ENCODE measurements around the gene TSPO2.
A peak's percentile ranks its signal among the peaks of the same experiment; 100 is the strongest.

The TSPO2 gene

DNA sequence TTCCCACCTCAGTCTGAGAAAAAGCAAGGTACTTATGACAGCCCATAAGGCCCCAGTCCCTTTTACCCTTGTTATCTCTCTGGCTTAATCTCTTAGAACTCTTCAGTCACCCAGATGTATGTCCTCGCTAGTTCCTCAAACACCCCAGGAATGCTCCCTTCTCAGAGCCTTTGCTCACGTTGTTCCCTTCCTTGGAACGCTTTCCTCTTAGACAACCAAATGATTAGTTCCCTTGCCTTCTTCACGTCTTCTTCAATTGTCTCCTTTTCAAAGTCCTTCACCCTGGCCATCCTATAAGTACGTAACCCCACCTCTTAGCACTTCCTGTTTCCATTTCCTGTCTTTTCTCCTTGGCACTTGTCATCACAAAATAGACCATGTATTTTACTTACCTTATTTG lies 9.6 kb downstream of the TSPO2 start:
- FAIRE-seq: no peak

GRCh38 chr6:41053041-41053440 lies 10.8 kb downstream of the TSPO2 start, which contains the start of gene APOBEC2:
APOBEC2 (plus strand) TSS chr6:41053202; CDS start chr6:41053348, 146 bp downstream.
- FAIRE-seq: no peak

DNA sequence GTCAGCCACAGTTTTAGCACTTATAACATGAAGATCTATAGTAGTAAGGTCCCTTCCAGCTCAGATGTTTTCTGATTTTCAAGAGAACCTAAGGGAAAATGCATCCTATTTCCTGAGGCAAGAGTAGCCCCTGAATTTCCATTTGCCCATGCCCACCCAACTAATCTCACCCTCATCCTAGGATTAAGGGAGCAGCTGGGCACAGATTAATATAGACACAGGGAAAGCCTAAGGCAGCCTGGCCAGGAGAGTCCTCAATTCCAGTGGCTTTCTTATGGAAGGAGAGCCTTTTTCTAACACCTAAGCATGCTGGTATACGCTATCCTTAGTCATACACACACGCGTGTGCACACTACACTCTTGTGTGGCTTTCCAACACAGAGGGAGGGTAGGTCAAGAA lies 12.2 kb downstream of the TSPO2 start:
- no peak for FAIRE-seq

GRCh38 chr6:41055149-41055548 lies 12.9 kb downstream of the TSPO2 start:
- FAIRE-seq: no peak

DNA sequence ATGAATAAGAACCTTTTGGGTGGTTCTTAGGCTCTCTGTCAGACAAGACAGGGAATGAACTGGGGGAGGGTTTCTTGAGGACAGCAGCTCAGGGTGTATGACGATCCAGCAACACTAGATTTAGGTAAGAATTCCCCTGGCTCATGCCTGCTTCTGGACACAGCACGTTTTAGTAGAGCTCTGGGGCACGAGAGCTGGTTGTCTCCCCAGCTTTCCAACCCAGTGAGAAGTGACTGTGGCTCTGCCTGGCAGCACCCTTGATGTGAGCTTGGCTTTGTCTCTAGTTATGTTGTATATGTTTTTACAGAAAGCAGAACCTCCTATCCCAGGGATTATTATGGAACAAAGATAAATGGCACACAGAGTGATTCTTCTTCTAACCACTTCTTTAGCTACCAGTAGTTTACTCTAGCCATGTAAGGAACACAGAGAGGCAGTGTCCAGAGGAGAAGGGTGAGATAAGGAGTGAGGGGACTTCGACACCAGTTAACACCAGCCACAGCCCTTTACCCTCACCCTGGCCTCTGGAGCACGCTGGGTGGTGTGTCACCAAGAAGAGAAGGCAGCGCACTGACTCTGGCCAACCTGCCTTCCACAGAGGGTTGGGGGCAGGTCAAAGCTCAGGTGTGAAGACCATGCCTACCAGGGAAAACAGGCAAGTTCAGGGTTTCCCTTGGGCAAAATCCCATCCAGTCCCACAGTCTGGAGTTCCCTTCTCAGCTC lies 14.7 kb downstream of the TSPO2 start:
- no peak for FAIRE-seq

- no peak for FAIRE-seq
These were observed 16.5 kb downstream of the TSPO2 start for GRCh38 chr6:41058783-41059181.

- FAIRE-seq: no peak
These were observed 17.3 kb downstream of the TSPO2 start for GRCh38 chr6:41059556-41059955.

DNA sequence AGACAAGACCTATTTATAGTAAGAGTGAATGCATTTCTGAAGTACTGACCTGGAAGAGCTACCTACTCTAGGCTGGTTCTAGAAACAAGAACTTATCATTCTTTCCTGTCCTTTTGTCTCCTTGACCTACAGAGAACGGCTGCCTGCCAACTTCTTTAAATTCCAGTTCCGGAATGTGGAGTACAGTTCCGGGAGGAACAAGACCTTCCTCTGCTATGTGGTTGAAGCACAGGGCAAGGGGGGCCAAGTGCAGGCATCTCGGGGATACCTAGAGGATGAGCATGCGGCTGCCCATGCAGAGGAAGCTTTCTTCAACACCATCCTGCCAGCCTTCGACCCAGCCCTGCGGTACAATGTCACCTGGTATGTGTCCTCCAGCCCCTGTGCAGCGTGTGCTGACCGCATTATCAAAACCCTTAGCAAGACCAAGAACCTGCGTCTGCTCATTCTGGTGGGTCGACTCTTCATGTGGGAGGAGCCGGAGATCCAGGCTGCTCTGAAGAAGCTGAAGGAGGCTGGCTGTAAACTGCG lies 19.0 kb downstream of the TSPO2 start:
- no peak for FAIRE-seq

- no peak for FAIRE-seq
These were observed 19.8 kb downstream of the TSPO2 start for GRCh38 chr6:41062056-41062455.

DNA sequence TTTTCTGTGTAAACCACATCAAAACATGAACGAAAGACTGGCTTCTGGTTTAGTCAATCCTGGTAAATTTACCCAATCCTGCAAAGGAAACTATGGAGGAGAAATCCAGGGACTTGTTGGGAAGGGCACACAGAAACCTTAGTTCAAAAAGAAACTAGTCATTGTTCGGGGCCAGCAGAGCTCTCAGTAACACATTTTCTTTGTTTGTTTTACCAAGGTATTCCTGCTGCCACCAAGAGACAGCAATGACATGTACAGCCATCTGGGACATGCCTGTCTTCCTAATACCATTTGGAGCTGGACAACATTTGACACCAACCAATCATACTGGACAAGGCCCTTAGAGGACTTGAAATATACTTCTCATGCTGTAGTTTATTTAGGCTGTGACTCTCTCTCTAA lies 21.6 kb downstream of the TSPO2 start:
- FAIRE-seq: no peak

DNA sequence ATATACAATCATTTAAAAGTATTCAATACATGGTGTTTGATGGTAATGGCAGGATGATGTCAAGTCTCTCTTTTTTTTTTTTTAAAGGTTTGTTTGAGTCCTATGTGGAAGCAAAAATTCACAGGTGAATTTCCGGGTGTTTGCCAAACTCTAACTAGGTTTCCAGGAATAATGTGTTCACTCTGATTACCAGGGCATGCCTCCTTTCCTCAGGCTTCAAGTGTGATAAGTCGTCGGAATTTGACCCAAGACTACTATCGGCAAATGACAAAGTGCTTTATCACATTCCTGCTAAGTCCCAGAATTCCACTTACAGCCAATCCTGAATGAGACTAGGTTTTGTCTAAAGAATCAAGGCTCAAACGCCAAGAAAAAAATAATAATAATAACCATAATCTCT lies 22.6 kb downstream of the TSPO2 start:
- no peak for FAIRE-seq

DNA sequence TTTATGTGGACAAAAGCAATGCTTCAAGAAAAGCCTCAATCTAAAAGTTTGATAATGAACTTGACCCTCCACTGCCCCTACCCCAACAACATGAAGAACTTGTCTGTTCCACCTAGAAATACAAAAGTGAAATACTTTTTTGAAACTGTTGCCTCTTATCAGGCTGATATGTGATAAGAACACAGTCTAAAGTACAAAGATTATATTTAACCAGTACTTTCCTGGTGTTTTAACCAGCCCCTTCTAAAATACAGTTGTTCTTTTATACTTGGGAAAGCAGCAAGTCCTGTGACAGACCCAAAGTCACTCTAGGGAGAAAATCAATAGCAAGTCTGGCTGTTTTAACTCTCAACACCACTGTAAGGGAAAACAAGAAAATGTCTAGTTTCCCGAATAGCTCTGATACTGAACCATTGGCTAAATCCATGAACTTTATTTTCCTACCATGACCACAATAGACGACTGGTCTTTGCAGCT lies 23.3 kb downstream of the TSPO2 start:
- FAIRE-seq: no peak

DNA sequence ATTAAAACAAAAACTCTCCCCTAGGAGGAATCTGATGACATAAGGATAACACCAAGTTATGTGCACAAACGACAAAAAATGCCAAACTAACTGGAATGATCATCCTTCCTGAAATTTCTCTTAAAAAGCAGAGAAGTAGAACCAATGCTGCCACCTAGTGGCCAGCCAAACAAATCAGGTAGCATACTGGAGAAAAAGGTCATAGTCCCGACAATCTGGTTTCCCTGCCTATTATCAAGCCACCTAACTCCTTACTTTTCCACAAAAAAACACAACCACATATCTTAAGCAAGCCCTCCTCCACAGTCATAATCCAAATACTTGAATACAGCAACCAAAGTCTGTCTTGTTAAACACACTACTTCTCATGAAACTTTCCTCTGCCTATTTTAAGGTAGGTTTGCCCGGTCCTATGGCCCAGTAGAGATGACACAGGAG lies 24.6 kb downstream of the TSPO2 start:
- FAIRE-seq: peak; percentile 83

DNA sequence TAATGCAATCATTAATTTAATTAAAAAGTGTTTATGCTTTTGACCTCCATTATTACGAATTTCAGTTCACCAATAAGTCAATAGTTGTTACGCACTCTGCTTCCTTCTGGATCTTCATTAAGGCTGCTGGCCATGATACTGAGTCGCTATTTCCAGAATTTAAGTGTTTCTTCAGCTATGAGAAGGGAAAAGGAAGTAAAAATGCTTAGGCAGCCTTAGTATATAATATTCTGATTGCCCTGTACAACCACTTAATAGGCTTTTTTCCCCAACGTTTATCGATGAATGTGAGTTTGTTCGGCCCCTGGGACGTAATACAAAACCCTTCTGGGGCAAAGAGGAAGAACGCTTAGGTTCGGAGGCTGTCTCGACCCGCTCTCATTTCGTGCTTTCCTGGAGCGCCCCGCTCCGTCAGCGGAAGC lies 29.2 kb downstream of the TSPO2 start:
- no peak for FAIRE-seq

- FAIRE-seq: peak; percentile 80
These were observed 29.9 kb downstream of the TSPO2 start, which contains the start of gene OARD1 for GRCh38 chr6:41071923-41072835. OARD1 (minus strand) TSS chr6:41072356; CDS start chr6:41071634, 722 bp downstream.

DNA sequence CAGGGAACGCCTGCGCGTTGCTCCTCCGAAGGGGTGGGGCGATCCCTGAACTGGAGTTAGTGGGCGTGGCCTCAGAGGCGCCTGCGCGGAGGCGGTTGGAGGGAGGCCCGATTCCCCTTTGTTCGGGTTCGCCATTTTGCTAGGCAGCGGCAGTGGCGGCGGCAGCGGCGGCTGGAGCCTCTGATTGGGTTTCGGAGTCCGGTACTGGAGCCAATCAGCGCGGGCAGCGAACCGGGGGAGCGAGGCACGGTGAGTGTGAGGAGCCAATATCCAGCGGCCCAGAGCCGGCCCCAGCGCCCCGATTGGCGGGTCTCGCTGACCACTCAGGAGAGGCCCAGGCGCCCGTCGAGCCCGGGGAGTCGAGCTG lies 30.6 kb downstream of the TSPO2 start, which contains the start of gene NFYA:
Gene NFYA, plus strand, starts transcription at position 139 of the 367 bp plus-strand sequence. CDS start 6,116 bp downstream, outside the sequence.
- peak; percentile 100 for FAIRE-seq

DNA sequence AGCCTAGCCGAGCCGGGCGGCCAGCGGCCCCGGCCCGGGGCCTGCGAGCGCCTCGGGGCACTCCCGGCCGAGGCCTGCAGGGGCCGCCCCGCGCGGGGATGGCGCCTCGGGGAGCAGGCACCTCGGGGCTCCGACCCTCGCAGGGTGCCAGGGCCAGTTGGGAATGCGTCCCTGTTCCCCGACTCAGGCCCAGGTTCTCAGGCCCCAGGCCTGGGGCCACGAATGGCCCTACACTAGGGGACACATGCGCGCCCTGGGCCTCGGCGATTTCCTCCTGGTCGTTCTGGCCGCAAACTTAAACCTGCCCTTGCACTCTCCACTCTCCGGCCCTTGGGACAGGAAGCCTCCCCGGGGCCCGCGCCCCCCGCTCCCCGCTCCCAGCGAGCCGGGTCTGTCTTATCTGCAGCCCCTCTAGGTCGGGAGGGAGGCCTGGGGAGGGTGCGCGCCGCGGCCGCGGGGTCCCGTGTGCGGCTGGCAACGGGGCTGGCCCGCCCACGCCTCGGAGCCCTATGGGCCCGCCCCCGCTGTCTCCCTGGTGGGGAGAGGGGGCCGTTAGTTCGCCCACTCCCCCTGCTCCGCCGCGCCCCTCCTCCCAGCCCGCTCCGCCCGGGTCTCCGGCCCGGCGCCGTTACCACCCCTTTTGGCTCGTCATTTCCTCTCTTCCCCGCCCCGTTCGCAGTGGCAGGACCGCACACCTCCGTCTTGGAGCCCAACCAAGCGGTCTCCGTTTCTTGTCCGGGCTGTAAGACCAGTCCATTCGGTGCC lies 31.1 kb downstream of the TSPO2 start:
- no peak for FAIRE-seq

GRCh38 chr6:41073968-41074691 lies 31.9 kb downstream of the TSPO2 start:
- peak; percentile 51 for FAIRE-seq

DNA sequence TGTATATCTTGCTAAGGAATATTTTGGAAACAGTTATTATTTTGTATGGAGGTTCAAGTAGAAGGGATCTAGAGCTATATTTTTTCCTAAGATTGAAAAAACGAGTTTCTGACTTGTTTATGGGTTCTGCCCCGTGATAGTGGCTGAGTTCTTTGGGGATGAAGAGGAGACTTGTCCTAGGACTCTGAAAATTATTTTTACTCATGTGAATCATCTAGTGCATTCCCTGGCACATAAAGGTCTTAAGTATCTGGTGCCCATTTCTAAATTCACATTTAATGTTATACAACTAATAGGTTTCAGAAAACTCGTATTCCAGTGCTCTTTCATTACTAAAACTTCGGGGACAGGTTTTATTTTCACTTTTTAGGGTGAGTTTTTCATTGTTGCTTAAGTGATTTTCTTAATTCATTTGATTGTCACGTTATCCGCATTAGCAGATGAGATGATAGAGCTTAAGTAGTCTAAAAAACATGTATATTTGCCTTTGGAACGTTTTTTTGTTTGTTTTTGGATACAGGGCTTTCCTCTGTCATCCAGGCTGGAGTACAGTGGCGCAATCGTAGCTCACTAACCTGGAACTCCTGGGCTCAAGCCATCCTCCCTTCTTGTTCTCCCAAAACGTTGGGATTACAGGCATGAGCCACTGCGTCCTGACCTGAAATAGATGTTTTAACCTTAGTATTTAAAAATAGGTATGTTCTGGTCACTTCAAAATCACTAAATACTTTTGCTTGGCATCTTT lies 32.6 kb downstream of the TSPO2 start:
- no peak for FAIRE-seq

- no peak for FAIRE-seq
These were observed 33.7 kb downstream of the TSPO2 start for GRCh38 chr6:41075651-41076626.

Data from endometrium (tissue), 2 donors.